ENCODE data around the gene SZT2.
"Not testable (repeated sequence)": the region's sequence is repeated elsewhere in the genome, so short reads cannot be mapped to it uniquely, and the experiment has no call there.

Gene SZT2

GRCh38 chr1:43454270-43455011 is 64.7 kb downstream of the SZT2 start:
- peak; percentile 79 for DNase-seq (ENCODE audit: low read depth)

GRCh38 chr1:43455213-43455889 is 65.7 kb downstream of the SZT2 start:
- no peak for DNase-seq (ENCODE audit: low read depth)

- DNase-seq (ENCODE audit: low read depth), result not testable (repeated sequence)
Measured at GRCh38 chr1:43458379-43458778, 68.7 kb downstream of the SZT2 start.

GRCh38 chr1:43460988-43461693 is 71.4 kb downstream of the SZT2 start:
- DNase-seq (ENCODE audit: low read depth), result no peak

- DNase-seq (ENCODE audit: low read depth), result no peak
Measured at GRCh38 chr1:43463479-43463878, 73.8 kb downstream of the SZT2 start.

GRCh38 chr1:43464681-43465504 is 75.2 kb downstream of the SZT2 start:
- no peak for DNase-seq (ENCODE audit: low read depth)

GRCh38 chr1:43465505-43466067 is 75.9 kb downstream of the SZT2 start:
- no peak for DNase-seq (ENCODE audit: low read depth)

- no peak for DNase-seq (ENCODE audit: low read depth)
Measured at GRCh38 chr1:43466403-43466802, 76.7 kb downstream of the SZT2 start.

GRCh38 chr1:43468414-43468813 is 78.7 kb downstream of the SZT2 start:
- DNase-seq (ENCODE audit: low read depth), result no peak

- DNase-seq (ENCODE audit: low read depth), result no peak
Measured at GRCh38 chr1:43469932-43470331, 80.2 kb downstream of the SZT2 start.

- no peak for DNase-seq (ENCODE audit: low read depth)
Measured at GRCh38 chr1:43472087-43472462, 82.4 kb downstream of the SZT2 start.

GRCh38 chr1:43472463-43473151 is 82.9 kb downstream of the SZT2 start:
- peak; percentile 86 for DNase-seq (ENCODE audit: low read depth)

GRCh38 chr1:43473463-43473862 is 83.8 kb downstream of the SZT2 start:
- no peak for DNase-seq (ENCODE audit: low read depth)

- not testable (repeated sequence) for DNase-seq (ENCODE audit: low read depth)
Measured at GRCh38 chr1:43475611-43476401, 86.1 kb downstream of the SZT2 start.

GRCh38 chr1:43477716-43478115 is 88.0 kb downstream of the SZT2 start:
- DNase-seq (ENCODE audit: low read depth), result no peak

GRCh38 chr1:43479414-43479813 is 89.7 kb downstream of the SZT2 start:
- DNase-seq (ENCODE audit: low read depth), result no peak

- no peak for DNase-seq (ENCODE audit: low read depth)
Measured at GRCh38 chr1:43481491-43481890, 91.8 kb downstream of the SZT2 start.

- no peak for DNase-seq (ENCODE audit: low read depth)
Measured at GRCh38 chr1:43482215-43482614, 92.5 kb downstream of the SZT2 start.

GRCh38 chr1:43484367-43484766 is 94.7 kb downstream of the SZT2 start:
- no peak for DNase-seq (ENCODE audit: low read depth)

GRCh38 chr1:43488165-43488564 is 98.5 kb downstream of the SZT2 start:
- no peak for DNase-seq (ENCODE audit: low read depth)

All from non-pigmented ciliary epithelial cell (primary cell).